IMR-90 (cell line): ENCODE measurements around the gene CTAGE15. TPM values are rescaled to one million over a fixed set of nuclear protein-coding genes. Genes with fewer than 3 reads are reported as not detected.
"Not testable (repeated sequence)": the region's sequence is repeated elsewhere in the genome, so short reads cannot be mapped to it uniquely, and the experiment has no call there.

Experiments used
- ATAC-seq: fragments of 200-7000 bp; cut with Tn5 transposase; 2 replicates; pipeline ENCODE4 v1.9.1; 2020; ENCODE audit warnings: low read depth, mild to moderate bottlenecking, moderate library complexity
- BruUV-seq: library from RNA; stranded (reverse); fragments of 400-500 nt; replicated peaks from 2 replicates; lab custom pipeline; 2021; lab: Mats Ljungman, UMichigan
- CTCF ChIA-PET: fragments of 300-600 bp; formaldehyde crosslinking; extraction: SDS; loops from one replicate; lab custom pipeline; 2021; ENCODE audit warnings: antibody characterized with exemption; lab: Yijun Ruan, JAX
- POLR2A ChIA-PET: fragments of 300-600 bp; sonication (Branson Sonifier 250); formaldehyde crosslinking; loops from one replicate; lab custom pipeline; 2022; ENCODE audit warnings: antibody characterized with exemption; ENCODE audit not compliant: unreplicated experiment; lab: Charles Lee
- DNase-seq: peaks from one replicate; pipeline ENCODE4 v3.0.0; 2013
- H2AFZ ChIP-seq: replicated peaks from 2 replicates; pipeline ENCODE3; 2013; ENCODE audit warnings: low read length, mild to moderate bottlenecking; ENCODE audit not compliant: poor library complexity
- H2AK5ac ChIP-seq: 2 replicates; pipeline ENCODE4 v1.6.1; 2013; ENCODE audit warnings: low read depth, low read length, inconsistent platforms
- H2AK9ac ChIP-seq: replicated peaks from 2 replicates; pipeline ENCODE3; 2013; ENCODE audit warnings: mild to moderate bottlenecking, low read depth, low read length, moderate library complexity; ENCODE audit not compliant: poor library complexity
- H2BK120ac ChIP-seq: 2 replicates; pipeline ENCODE4 v1.6.1; 2013; ENCODE audit warnings: low read depth, low read length, inconsistent platforms
- H2BK15ac ChIP-seq: 3 replicates; pipeline ENCODE4 v1.6.1; 2013; ENCODE audit warnings: low read depth, low read length, inconsistent platforms
- H2BK20ac ChIP-seq: 2 replicates; pipeline ENCODE4 v1.6.1; 2013; ENCODE audit warnings: low read depth, mild to moderate bottlenecking, inconsistent platforms, low read length, moderate library complexity
- H2BK5ac ChIP-seq: 2 replicates; pipeline ENCODE4 v1.6.1; 2013; ENCODE audit warnings: mild to moderate bottlenecking, low read depth, low read length, inconsistent platforms; ENCODE audit not compliant: poor library complexity, severe bottlenecking
- H3K14ac ChIP-seq: replicated peaks from 2 replicates; pipeline ENCODE4 v1.6.1; 2013; ENCODE audit warnings: low read depth, low read length, inconsistent platforms
- H3K18ac ChIP-seq: 2 replicates; pipeline ENCODE4 v1.6.1; 2013; ENCODE audit warnings: low read depth, low read length, control low read depth
- H3K23ac ChIP-seq: 2 replicates; pipeline ENCODE4 v1.6.1; 2013; ENCODE audit warnings: low read depth, low read length, inconsistent platforms
- H3K27ac ChIP-seq: 2 replicates; pipeline ENCODE4 v1.5.1; 2013; ENCODE audit warnings: mild to moderate bottlenecking, control low read depth, low read length; ENCODE audit not compliant: insufficient read depth
- H3K27me3 ChIP-seq: 2 replicates; pipeline ENCODE4 v1.6.1; 2013; ENCODE audit warnings: low read length; ENCODE audit not compliant: control insufficient read depth, insufficient read depth
- H3K36me3 ChIP-seq: 2 replicates; pipeline ENCODE4 v1.6.1; 2013; ENCODE audit warnings: low read length, mixed read lengths; ENCODE audit not compliant: control insufficient read depth, insufficient read depth
- H3K4ac ChIP-seq: 2 replicates; pipeline ENCODE4 v1.6.1; 2013; ENCODE audit warnings: low read depth, low read length, inconsistent platforms
- H3K4me1 ChIP-seq: 2 replicates; pipeline ENCODE4 v1.6.1; 2013; ENCODE audit warnings: low read length, mixed read lengths; ENCODE audit not compliant: control insufficient read depth, insufficient read depth
- H3K4me2 ChIP-seq: 2 replicates; pipeline ENCODE4 v1.6.1; 2013; ENCODE audit warnings: low read depth, mild to moderate bottlenecking, control low read depth, low read length, moderate library complexity
- H3K4me3 ChIP-seq: 2 replicates; pipeline ENCODE4 v1.5.1; 2013; ENCODE audit warnings: low read depth, mild to moderate bottlenecking, control low read depth, low read length, moderate library complexity; ENCODE audit not compliant: insufficient read depth
- H3K56ac ChIP-seq: 2 replicates; pipeline ENCODE4 v1.6.1; 2013; ENCODE audit warnings: low read length, inconsistent platforms; ENCODE audit not compliant: insufficient read depth; ENCODE audit errors: extremely low read depth
- H3K79me1 ChIP-seq, 2 experiments: 2 replicates each; pipeline ENCODE4 v1.6.1; 2013; ENCODE audit warnings: low read length in 2 of 2, inconsistent platforms in 1 of 2, low read depth in 1 of 2
- H3K9ac ChIP-seq: 2 replicates; pipeline ENCODE4 v1.6.1; 2013; ENCODE audit warnings: low read depth, low read length, control low read depth
- H3K9me1 ChIP-seq: 2 replicates; pipeline ENCODE4 v1.6.1; 2013; ENCODE audit warnings: low read length, inconsistent platforms; ENCODE audit not compliant: insufficient read depth
- H3K9me3 ChIP-seq: 2 replicates; pipeline ENCODE4 v1.6.1; 2013; ENCODE audit warnings: low read length; ENCODE audit not compliant: control insufficient read depth, insufficient read depth
- H4K20me1 ChIP-seq: 2 replicates; pipeline ENCODE4 v1.6.1; 2013; ENCODE audit warnings: low read length, inconsistent platforms; ENCODE audit not compliant: insufficient read depth
- H4K5ac ChIP-seq: 2 replicates; pipeline ENCODE4 v1.6.1; 2013; ENCODE audit warnings: mild to moderate bottlenecking, low read depth, low read length, control low read depth
- H4K8ac ChIP-seq, 2 experiments: 2 replicates each; pipeline ENCODE4 v1.6.1; 2013; ENCODE audit warnings: low read depth in 2 of 2, low read length in 2 of 2, control low read depth in 1 of 2, inconsistent platforms in 1 of 2
- H4K91ac ChIP-seq: 2 replicates; pipeline ENCODE4 v1.6.1; 2013; ENCODE audit warnings: low read depth, low read length, inconsistent platforms; ENCODE audit not compliant: insufficient read depth
- WGBS, 2 experiments: methylation state at CpG; one replicate each; pipeline versions ENCODE4 v1.1.5 to v1.1.7; 2013; ENCODE audit warnings: missing lambda C conversion rate in 2 of 2; ENCODE audit not compliant: insufficient read length in 1 of 2; ENCODE audit errors: extremely low coverage in 2 of 2; 5-methylcytosine and 5-hydroxymethylcytosine counted together
- dilution Hi-C: fragments of 300-500 bp; cut with HindIII; formaldehyde crosslinking; loops from one replicate; pipeline ENCODE4 v1.14.3; 2018; ENCODE audit warnings: low sequenced_read_pairs; ENCODE audit not compliant: unreplicated experiment
- in situ Hi-C: fragments of 300-500 bp; cut with MboI; formaldehyde crosslinking; loops from 3 replicates; pipeline ENCODE4 v1.14.3; 2019; ENCODE audit warnings: low sequenced_read_pairs, inconsistent platforms, mixed read lengths
- intact Hi-C: fragments of 100-400 bp; cut with micrococcal nuclease; formaldehyde crosslinking; loops from 2 replicates; pipeline ENCODE4 v1.10.0; 2022
- polyA plus RNA-seq, 3 experiments: library from polyadenylated mRNA; depleted of rRNA; stranded (reverse); fragments of >200 nt; gene quantifications; 2 replicates each; pipeline ENCODE4 v1.2.3, GENCODE V29; 2012; ENCODE audit warnings: low replicate concordance in 1 of 3
- total RNA-seq: library from RNA; depleted of rRNA; stranded (reverse); fragments of >200 nt; gene quantifications from 2 replicates; pipeline ENCODE4 v1.2.3, GENCODE V29; 2012

CTAGE15 gene
- total and polyA plus RNA-seq, 2 of the 4 experiments (the other 2 are of a cell fraction): not detected

- dilution Hi-C loops, H3K18ac ChIP-seq: not testable (repeated sequence)
- WGBS, 2 experiments: no CpG with 5 or more reads among the region's 38 CpGs
Measured at GRCh38 chr7:143620646-143621045, 49.0 kb downstream of the CTAGE15 start, which contains the start of gene TCAF2. TCAF2 (plus strand) TSS chr7:143620974.

GRCh38 chr7:143621175-143621574 is 49.6 kb downstream of the CTAGE15 start:
- H3K9ac ChIP-seq, H2AK5ac ChIP-seq, POLR2A ChIA-PET, H2AK9ac ChIP-seq, H3K4me1 ChIP-seq, H2BK20ac ChIP-seq, H3K56ac ChIP-seq, H4K5ac ChIP-seq, H3K23ac ChIP-seq, H3K79me1 ChIP-seq, in situ Hi-C loops, H2AFZ ChIP-seq, H2BK15ac ChIP-seq, H3K4me3 ChIP-seq, H3K9me1 ChIP-seq, H3K27ac ChIP-seq, BruUV-seq, H3K4me2 ChIP-seq, CTCF ChIA-PET, DNase-seq, H2BK120ac ChIP-seq, H4K20me1 ChIP-seq, H3K27me3 ChIP-seq, H3K36me3 ChIP-seq, H3K4ac ChIP-seq, H3K14ac ChIP-seq, H2BK5ac ChIP-seq, intact Hi-C loops, dilution Hi-C loops, H4K91ac ChIP-seq, H3K18ac ChIP-seq, H3K9me3 ChIP-seq, H4K8ac ChIP-seq: not testable (repeated sequence)
- no CpG with 5 or more reads among the region's 16 CpGs for WGBS, 2 experiments
- peak; percentile 7 for ATAC-seq

More at GRCh38 chr7:143620646-143621045, 49.0 kb downstream of the CTAGE15 start, which contains the start of gene TCAF2:
- H3K4me1 ChIP-seq, H3K56ac ChIP-seq, H3K14ac ChIP-seq, CTCF ChIA-PET, H2BK15ac ChIP-seq, H3K4ac ChIP-seq, H3K23ac ChIP-seq, H3K36me3 ChIP-seq, H3K27ac ChIP-seq, H3K4me2 ChIP-seq, H2AK9ac ChIP-seq, H4K8ac ChIP-seq, H2AK5ac ChIP-seq, intact Hi-C loops, BruUV-seq, H2BK120ac ChIP-seq, DNase-seq, H2BK5ac ChIP-seq, H3K9me3 ChIP-seq, in situ Hi-C loops, H3K9ac ChIP-seq, H4K20me1 ChIP-seq, H2AFZ ChIP-seq, H4K91ac ChIP-seq, H3K27me3 ChIP-seq, POLR2A ChIA-PET, H3K79me1 ChIP-seq, H4K5ac ChIP-seq, H2BK20ac ChIP-seq, H3K9me1 ChIP-seq: not testable (repeated sequence)
- peak within 1 kb of the TSS; percentile 40 for H3K4me3 ChIP-seq
- ATAC-seq: peak; percentile 98
